GM10248 (cell line): ENCODE results near the gene TTC21A.
A peak's percentile ranks its signal among the peaks of the same experiment; 100 is the strongest.
"Not testable (repeated sequence)": the region's sequence is repeated elsewhere in the genome, so short reads cannot be mapped to it uniquely, and the experiment has no call there.

ENCODE experiments used
- CTCF ChIA-PET: fragments of 300-600 bp; sonication (Branson Sonifier 250); formaldehyde crosslinking; extraction: SDS; loops from one replicate; lab custom pipeline; 2021; ENCODE audit warnings: antibody characterized with exemption; lab: Yijun Ruan, JAX
- POLR2A ChIA-PET: fragments of 350-650 bp; sonication (Branson Sonifier 250); formaldehyde crosslinking; extraction: SDS; loops from one replicate; lab custom pipeline; 2020; ENCODE audit warnings: antibody characterized with exemption; lab: Yijun Ruan, JAX
- DNase-seq: peaks from one replicate; pipeline ENCODE4 v3.0.0; 2012; ENCODE audit errors: extremely low spot score
- TF ChIP-seq, protein P1 (sequence below): IDR thresholded peaks from 2 replicates; pipeline ENCODE4 v1.5.1; 2012; ENCODE audit warnings: mild to moderate bottlenecking, low read depth; ENCODE audit errors: extremely low read depth, missing control alignments, control extremely low read depth

Gene TTC21A, protein sequence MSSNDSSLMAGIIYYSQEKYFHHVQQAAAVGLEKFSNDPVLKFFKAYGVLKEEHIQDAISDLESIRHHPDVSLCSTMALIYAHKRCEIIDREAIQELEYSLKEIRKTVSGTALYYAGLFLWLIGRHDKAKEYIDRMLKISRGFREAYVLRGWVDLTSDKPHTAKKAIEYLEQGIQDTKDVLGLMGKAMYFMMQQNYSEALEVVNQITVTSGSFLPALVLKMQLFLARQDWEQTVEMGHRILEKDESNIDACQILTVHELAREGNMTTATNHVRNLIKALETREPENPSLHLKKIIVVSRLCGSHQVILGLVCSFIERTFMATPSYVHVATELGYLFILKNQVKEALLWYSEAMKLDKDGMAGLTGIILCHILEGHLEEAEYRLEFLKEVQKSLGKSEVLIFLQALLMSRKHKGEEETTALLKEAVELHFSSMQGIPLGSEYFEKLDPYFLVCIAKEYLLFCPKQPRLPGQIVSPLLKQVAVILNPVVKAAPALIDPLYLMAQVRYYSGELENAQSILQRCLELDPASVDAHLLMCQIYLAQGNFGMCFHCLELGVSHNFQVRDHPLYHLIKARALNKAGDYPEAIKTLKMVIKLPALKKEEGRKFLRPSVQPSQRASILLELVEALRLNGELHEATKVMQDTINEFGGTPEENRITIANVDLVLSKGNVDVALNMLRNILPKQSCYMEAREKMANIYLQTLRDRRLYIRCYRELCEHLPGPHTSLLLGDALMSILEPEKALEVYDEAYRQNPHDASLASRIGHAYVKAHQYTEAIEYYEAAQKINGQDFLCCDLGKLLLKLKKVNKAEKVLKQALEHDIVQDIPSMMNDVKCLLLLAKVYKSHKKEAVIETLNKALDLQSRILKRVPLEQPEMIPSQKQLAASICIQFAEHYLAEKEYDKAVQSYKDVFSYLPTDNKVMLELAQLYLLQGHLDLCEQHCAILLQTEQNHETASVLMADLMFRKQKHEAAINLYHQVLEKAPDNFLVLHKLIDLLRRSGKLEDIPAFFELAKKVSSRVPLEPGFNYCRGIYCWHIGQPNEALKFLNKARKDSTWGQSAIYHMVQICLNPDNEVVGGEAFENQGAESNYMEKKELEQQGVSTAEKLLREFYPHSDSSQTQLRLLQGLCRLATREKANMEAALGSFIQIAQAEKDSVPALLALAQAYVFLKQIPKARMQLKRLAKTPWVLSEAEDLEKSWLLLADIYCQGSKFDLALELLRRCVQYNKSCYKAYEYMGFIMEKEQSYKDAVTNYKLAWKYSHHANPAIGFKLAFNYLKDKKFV (N-terminal part only)

DNA sequence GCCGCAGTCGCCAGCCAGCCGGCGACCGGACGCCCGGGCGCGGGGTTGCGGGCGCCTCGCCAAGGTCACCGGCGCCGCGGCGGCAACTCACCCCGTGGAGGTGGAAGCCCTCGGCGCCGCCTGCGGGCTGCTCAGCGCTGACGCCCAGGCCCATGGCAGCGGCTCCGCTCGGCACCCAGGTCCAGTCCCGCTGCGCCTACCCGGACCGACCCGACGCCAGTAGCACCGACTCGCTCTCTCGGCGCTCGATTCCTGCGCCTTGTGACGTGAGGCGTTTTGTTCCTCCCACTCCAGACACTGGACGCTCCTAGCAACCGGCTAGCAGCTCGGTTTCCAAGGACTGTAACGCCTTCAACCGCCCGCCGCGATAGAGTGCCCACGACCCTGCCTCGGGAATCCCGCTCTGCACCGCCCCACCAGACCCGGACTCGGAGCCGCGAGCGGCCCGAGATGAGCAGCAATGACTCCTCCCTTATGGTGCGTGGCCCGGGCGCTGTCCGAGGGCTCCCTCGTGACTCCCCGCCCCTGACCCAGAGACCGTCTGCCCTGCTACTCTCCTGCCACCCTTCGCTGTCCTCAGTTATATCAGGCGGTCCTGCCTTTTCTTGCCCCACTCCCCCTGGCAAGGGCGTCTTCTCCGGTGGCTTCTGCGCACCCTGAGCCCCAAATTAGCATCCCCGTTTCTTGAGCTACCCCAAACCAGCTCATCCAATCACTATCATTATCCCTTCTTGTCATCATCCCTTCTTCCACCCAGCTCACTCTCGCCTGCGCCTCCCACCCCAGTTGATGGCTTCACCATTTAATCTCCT lies at the start of gene TTC21A, which contains the start of gene GORASP1:
Gene TTC21A, plus strand, starts transcription at position 293 of the 812 bp plus-strand sequence. Its CDS starts 158 bp downstream, at position 451.
Gene GORASP1, minus strand, starts transcription at position 240 of the 812 bp plus-strand sequence. Its CDS starts 86 bp downstream, at position 154.
- TF ChIP-seq, protein P1, sequence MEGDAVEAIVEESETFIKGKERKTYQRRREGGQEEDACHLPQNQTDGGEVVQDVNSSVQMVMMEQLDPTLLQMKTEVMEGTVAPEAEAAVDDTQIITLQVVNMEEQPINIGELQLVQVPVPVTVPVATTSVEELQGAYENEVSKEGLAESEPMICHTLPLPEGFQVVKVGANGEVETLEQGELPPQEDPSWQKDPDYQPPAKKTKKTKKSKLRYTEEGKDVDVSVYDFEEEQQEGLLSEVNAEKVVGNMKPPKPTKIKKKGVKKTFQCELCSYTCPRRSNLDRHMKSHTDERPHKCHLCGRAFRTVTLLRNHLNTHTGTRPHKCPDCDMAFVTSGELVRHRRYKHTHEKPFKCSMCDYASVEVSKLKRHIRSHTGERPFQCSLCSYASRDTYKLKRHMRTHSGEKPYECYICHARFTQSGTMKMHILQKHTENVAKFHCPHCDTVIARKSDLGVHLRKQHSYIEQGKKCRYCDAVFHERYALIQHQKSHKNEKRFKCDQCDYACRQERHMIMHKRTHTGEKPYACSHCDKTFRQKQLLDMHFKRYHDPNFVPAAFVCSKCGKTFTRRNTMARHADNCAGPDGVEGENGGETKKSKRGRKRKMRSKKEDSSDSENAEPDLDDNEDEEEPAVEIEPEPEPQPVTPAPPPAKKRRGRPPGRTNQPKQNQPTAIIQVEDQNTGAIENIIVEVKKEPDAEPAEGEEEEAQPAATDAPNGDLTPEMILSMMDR = no peak
- CTCF ChIA-PET = interaction anchor here (1.0 to 2.8 kb wide), 7 partner anchors 11 to 180 kb away, joined by 3 to 17 read pairs (median 4); no protein-coding TSS in a partner anchor
- POLR2A ChIA-PET = interaction anchor here (1.1 kb wide), 1 partner anchor 70 kb away, joined by 5 read pairs; no protein-coding TSS in a partner anchor
- DNase-seq = peak; percentile 88

DNA sequence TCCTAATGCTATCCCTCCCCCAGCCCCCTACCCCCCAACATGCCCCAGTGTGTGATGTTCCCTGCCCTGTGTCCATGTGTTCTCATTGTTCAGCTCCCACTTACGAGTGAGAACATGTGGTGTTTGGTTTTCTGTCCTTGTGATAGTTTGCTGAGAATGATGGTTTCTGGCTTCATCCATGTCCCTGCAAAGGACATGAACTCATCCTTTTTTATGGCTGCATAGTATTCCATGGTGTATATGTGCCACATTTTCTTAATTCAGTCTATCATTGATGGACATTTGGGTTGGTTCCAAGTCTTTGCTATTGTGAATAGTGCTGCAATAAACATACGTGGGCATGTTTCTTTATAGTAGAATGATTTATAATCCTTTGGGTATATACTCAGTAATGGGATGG lies 46.3 kb upstream of the TTC21A start:
- DNase-seq, CTCF ChIA-PET: not testable (repeated sequence)

DNA sequence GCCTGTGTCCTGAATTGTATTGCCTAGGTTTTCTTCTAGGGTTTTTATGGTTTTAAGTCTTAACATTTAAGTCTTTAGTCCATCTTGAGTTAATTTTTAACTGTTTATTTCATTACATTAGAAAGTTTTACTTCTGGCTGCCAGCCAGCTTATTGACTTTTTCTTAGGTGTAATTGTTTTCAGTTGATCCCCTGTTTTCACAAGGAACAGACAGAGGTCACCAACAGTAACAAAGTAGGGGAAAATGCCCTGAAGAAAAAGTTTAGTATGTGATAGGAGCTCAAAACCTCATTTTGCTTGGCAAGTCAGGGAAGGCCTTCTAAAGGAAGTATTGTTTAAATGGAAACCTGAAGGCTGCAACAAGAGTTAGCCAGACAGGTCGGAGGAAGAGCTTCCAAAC lies 45.3 kb upstream of the TTC21A start:
- POLR2A ChIA-PET = no interaction called here
- TF ChIP-seq, protein P1 = no peak
- CTCF ChIA-PET = no interaction called here
- DNase-seq = no peak

More for the DNA sequence above, 46.3 kb upstream of the TTC21A start:
- POLR2A ChIA-PET = not testable (repeated sequence)

DNA sequence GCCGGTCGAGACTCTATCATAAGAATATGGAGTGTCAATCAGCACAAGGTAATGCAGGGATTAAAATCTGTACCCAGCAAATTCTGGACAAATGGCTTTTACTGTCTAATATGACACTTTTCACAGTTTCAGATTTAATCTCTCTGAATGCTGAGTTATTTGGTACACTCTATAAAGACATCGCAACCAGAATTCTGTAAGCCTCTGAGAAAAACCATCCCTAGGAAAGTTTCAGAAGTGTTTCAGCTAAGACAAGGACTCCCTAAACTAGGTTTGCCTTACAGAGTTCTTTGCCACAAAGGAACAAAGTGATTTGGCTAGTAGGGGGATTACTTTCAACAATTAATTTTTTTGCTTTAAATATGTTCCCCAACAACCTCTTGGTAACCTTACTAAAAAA lies 44.3 kb upstream of the TTC21A start:
- DNase-seq = no peak
- TF ChIP-seq, protein P1 = no peak
- ChIA-PET CTCF (no interaction called here), POLR2A (no interaction called here)

DNA sequence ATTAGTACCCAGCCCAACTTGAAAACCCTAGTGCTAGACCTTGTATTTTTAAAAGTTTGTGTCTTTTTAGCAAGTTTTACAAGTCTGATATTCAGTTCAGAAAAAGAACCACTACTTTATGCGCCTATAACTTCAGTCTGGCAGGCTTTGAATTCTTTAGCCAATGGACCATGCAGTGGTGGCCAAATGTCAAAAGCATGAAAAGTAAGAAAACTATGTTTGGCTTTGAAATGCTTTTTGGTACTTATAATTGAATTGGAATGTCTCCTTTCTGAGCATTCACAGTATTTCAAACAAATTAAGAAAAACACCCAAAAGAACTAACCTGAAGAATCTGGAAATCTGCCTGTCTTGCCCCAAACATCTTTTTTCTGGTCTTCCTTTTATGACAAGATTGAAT lies 42.8 kb upstream of the TTC21A start:
- TF ChIP-seq, protein P1 = no peak
- ChIA-PET CTCF (interaction anchor here (0.6 to 2.1 kb wide), 7 partner anchors 8 to 224 kb away, joined by 3 to 8 read pairs (median 4); no protein-coding TSS in a partner anchor), POLR2A (no interaction called here)
- DNase-seq = no peak

DNA sequence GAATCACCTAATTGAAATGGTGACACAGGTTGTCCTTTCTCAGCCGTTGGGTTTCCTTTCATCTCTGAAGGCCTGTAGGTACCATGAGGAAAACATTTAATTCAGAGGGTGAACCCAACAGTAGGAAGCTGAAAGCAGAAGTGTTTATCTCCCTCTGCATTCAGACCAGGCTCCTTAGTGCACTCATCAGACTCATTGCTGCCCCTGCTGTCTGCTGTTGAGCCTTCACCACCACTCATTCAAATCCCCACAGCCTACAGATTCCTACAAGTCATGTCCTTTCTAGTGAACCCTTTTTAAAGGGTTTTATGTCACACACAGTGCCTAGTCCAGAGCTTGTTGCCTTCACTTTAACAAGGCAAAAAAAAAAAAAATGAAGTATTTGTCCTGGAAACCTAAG lies 42.3 kb upstream of the TTC21A start:
- peak; percentile 54 for DNase-seq
- ChIA-PET POLR2A (no interaction called here), CTCF (interaction anchor here (0.6 to 2.2 kb wide), 14 partner anchors 9 to 350 kb away, joined by 3 to 8 read pairs (median 4); no protein-coding TSS in a partner anchor)
- TF ChIP-seq, protein P1 = peak; percentile 55
